Spleen (tissue), 7 donors: ENCODE measurements around the gene STYK1.

ENCODE experiments used
- POLR2A ChIP-seq, 3 donors: fragments of 450-650 bp; IDR thresholded peaks; one replicate each; pipeline ENCODE4 v1.5.1; 2017; ENCODE audit warnings: antibody characterized with exemption in 3 of 3, mild to moderate bottlenecking in 1 of 3
- POLR2AphosphoS5 ChIP-seq, 3 donors: sonication (generic); formaldehyde crosslinking; IDR thresholded peaks; one replicate each; pipeline ENCODE4 v1.5.1; 2017; ENCODE audit warnings: antibody characterized with exemption in 3 of 3
- TF ChIP-seq, protein P1 (sequence below), 11 experiments: fragments of 200-600 bp in 7 of 11; fragments of 450-650 bp in 4 of 11; sonication (generic) in 4 of 11; IDR thresholded peaks in 8 of 11; conservative IDR thresholded peaks in 3 of 11; 1 replicate in 7 of 11; 2 replicates in 4 of 11; pipeline versions ENCODE4 v1.4.0 to v1.8.0; 2016 to 2021; ENCODE audit warnings: antibody characterized with exemption in 11 of 11, inconsistent platforms in 4 of 11, mild to moderate bottlenecking in 1 of 11
- donor health status: DM: no; HTN: no; CAD: no; lungs with moderate emphysema.
- donor health status: DM: no; HTN: no; CAD: no.
- donor health status: DM: no; HTN: no; CAD: no.

DNA sequence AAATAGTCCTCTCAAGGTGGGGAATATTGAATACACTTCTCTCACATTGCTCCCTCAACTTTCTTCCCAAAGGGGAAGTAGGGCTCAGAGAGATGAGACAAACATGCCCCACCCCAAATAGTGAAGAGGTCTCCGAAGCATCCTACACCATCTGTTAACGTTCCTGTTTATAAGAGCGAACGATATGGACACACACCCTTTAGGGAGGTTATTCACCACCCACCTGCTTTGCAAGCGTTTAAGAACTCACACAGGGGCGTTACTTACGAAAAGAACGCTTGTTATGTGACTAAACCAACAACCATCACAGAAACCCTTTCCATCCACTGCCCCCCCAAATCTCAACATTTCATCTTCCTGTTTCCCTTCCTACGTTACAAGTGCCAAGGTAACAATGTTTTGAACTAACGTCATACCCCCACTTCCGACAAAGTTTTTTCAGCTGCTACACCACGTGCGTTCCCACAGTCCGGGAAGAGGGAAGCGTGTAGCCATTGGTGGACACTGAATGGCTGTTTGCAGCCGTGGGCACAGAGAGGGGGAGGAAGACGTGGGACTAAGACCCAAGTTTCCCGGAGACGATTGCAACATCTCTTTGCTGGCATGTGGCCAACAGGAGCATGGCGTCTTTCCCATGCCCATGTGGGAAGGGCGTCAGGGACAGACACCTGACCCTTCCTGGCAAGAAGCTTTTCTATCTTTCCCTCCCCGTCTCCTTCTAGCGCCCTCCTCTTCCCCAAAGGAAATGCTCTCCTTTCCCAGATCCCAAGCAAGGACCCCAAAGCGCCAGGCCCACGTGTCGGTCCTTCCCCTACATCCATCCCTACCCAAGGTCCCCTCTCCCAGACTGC, 48.0 kb upstream of the STYK1 start:
- TF ChIP-seq, protein P1, sequence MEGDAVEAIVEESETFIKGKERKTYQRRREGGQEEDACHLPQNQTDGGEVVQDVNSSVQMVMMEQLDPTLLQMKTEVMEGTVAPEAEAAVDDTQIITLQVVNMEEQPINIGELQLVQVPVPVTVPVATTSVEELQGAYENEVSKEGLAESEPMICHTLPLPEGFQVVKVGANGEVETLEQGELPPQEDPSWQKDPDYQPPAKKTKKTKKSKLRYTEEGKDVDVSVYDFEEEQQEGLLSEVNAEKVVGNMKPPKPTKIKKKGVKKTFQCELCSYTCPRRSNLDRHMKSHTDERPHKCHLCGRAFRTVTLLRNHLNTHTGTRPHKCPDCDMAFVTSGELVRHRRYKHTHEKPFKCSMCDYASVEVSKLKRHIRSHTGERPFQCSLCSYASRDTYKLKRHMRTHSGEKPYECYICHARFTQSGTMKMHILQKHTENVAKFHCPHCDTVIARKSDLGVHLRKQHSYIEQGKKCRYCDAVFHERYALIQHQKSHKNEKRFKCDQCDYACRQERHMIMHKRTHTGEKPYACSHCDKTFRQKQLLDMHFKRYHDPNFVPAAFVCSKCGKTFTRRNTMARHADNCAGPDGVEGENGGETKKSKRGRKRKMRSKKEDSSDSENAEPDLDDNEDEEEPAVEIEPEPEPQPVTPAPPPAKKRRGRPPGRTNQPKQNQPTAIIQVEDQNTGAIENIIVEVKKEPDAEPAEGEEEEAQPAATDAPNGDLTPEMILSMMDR (IDR thresholded peaks at IDR 0.05 in 8 of 11, conservative IDR thresholded peaks at IDR 0.05 in 3 of 11): no peak
- peak in 2 of 3 donors; percentile 82 to 96 for TF ChIP-seq POLR2AphosphoS5 (IDR thresholded peaks at IDR 0.05)
- peak in 1 of 3 donors; percentile 29 for TF ChIP-seq POLR2A (IDR thresholded peaks at IDR 0.05)
